ENCODE measurements around the gene CRBN.

- TF ChIP-seq POLR2A (IDR thresholded peaks at IDR 0.05): no peak
- TF ChIP-seq CTCF (IDR thresholded peaks at IDR 0.05): no peak
These were observed 74.2 kb downstream of the CRBN start for GRCh38 chr3:3105246-3105645.

All from breast epithelium (tissue), 3 donors.